ENCODE data around the gene KIAA0232.
"Not testable (repeated sequence)": the region's sequence is repeated elsewhere in the genome, so short reads cannot be mapped to it uniquely, and the experiment has no call there.

KIAA0232 gene

DNA sequence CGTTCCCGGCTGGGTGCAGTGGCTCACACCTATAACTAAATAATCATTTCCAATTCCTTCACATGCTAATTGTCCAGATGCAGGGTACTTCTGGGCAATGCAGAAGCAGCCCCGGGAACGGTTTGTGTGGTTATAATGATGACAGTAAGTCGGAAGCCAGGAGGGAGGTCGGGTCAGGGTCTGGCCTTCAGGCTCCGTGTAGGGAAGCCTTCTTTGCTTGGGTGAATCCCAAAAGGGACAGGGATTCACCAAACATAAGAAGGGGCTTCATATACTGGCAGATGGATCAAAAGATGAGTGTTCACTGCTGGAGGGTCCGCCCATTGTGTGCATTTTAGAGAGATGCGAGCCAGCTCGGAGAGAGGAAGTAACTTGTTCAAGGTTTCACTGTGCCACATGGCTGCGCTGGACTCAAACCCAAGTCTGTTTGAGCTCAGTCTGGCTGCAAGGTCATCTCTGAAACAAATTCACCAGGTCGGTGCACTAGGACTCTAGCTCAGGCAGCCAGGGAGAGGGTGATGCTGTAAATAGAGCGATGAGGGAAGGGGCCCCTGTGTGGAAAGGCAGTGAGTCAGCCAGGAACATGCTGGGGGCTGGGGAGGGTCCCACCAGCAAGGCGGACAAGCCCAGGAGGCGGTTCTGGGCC, 4.8 kb upstream of the KIAA0232 start:
- DNase-seq = no peak

- DNase-seq = no peak
These were observed 4.1 kb upstream of the KIAA0232 start for GRCh38 chr4:6778435-6778834.

GRCh38 chr4:6779667-6780565, 2.6 kb upstream of the KIAA0232 start:
- DNase-seq = no peak

DNA sequence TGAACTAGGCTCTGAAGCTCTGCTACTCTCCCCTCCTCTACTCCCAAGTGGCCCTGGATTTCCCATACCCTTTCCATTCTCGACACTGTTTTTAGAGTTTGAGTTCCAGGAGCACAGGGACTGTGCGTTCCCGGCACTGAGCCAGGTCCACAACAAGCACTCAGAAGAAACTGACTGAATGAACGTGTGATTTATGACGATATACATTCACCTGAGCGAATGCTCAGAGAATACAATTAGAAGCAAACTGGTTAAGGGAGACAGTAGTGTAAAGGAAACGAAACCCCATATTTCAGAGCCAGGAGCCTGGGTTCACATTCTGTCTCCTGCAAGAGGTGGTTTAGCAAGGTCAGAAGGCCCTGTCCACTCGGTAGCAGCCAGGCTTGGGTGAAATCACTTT, 1.4 kb upstream of the KIAA0232 start:
- no peak for DNase-seq

- no peak for DNase-seq
These were observed 966 bp upstream of the KIAA0232 start for GRCh38 chr4:6781561-6781960.

DNA sequence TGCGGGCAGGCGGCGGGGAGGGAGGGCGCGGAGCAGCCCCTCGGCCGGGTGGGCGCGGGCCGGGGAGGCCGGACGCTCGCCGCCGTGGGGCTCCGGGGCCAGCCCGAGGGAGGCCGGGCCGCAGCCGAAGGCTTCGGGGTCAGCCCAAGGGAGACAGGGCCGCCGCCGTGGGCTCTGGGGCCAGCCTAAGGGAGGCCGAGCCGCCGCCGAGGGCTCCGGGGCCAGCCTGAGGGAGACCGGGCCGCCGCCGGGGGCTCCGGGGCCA, 251 bp downstream of the KIAA0232 start:
- DNase-seq = no peak

DNA sequence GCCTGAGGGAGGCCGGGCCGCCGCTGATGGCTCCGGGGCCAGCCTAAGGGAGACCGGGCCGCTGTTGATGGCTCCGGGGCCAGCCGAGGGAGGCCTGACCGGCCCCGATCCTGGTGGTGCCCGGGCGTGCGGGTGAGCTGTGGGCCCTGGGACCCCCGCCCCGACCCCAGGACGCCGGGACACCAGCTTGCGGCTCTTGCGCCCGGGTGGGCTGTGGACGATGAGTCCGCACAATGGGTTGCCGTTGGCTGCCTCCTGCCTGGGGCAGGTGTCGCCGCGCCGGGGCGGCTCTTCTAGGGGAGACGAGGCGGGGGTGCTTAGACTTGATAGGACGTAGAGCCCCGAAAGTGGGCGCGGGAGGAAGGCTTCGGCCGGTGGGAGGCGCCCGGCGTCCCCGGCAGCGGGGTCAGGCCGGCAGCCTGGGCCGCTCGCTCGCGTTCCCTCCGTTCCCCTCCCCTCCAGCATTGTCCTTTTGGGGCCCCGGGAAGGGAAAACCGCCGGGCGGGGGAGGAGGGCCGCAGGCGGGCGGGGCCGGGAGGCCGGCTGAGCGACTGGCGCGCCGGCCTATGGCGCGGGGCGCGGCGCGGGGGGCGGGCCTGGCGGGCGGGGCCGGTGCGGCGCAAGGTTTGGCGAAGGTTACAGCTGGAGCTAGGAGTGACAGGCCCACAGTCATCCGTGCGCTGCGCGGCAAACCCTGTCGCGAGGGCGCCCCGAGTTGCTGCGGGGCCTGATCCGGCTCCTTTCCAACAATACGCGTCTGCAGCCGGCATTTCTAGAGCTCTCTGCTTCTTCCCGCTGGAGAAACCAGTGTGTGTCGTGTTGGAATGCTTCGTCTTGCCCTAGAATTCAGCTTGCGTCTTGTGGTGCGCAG, 819 bp downstream of the KIAA0232 start:
- DNase-seq = peak; percentile 89

DNA sequence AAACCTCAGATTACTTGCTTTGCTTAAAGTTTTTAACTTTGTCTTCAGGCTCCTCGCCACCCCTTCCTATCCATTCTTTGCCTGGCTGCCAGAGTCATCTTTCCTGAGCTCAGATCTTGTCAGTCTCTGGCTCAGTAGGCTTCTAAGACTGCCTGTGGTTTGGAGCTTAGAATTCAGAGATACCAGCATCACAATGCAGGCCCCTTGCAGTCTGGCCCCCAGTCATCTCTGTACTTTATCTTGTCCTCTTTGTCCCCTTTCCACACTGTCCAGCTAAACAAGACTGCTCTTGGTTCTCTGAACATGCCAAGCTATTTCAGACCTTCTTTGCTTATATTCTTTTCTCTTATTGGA, 3.0 kb downstream of the KIAA0232 start:
- DNase-seq = no peak

- no peak for DNase-seq
These were observed 5.6 kb downstream of the KIAA0232 start for GRCh38 chr4:6788123-6788522.

DNA sequence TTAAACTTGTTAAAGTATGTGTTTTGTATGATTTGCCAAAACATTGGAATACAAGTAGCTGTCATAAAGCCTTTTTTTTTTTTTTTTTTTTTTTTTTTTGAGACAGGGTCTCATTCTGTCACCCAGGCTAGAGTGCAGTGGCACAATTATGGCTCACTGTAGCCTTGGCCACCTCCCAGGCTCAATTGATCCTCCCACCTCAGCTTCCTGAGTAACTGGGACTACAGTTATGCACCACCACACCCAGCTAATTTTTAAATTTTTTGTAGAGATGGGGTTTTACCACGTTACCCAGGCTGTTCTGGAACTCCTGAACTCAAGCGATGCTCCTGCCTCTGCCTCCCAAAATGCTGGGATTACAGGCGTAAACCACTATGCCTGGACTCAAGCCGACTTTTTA, 8.7 kb downstream of the KIAA0232 start:
- DNase-seq = not testable (repeated sequence)

DNA sequence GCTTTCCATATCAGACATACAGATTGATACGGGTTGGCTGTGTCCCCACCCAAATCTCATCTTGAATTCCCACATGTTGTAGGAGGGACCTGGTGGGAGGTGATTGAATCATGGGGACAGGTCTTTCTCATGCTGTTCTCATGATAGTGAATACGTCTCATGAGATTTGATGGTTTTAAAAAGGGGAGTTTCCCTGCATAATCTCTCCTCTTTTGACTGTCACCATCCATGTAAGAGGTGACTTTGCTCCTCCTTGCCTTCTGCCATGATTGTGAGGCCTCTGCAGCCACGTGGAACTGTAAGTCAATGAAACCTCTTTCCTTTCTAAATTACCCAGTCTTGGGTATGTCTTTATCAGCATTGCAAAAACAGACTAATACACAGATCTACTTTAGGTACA, 9.3 kb downstream of the KIAA0232 start:
- not testable (repeated sequence) for DNase-seq

- no peak for DNase-seq
These were observed 11.7 kb downstream of the KIAA0232 start for GRCh38 chr4:6794189-6794588.

GRCh38 chr4:6795821-6796220, 13.3 kb downstream of the KIAA0232 start:
- no peak for DNase-seq

- not testable (repeated sequence) for DNase-seq
These were observed 14.8 kb downstream of the KIAA0232 start for GRCh38 chr4:6797368-6797767.

GRCh38 chr4:6799091-6799490, 16.6 kb downstream of the KIAA0232 start:
- DNase-seq = no peak

DNA sequence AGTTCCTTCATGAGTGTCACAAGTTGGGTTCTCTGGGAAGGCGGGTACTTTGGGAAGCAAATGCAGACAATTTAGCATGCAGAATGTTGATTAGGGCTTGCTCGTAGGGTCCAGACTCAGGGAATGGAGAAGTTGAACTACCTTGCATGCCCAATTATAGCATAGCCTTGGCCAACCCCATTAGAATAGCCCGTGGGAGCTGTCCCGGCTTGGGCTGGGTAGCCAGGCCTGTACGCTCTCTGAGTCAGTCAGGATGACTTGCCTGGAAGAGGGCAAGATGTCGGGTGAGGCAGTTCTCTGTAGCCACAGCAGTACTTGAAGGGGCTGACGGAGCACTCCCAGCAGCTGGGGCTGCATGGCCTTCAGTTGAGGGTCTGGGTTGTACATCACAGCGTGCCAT, 19.5 kb downstream of the KIAA0232 start:
- no peak for DNase-seq

GRCh38 chr4:6802626-6803025, 20.1 kb downstream of the KIAA0232 start:
- no peak for DNase-seq

- DNase-seq = no peak
These were observed 20.7 kb downstream of the KIAA0232 start for GRCh38 chr4:6803246-6803645.

GRCh38 chr4:6804082-6804752, 21.7 kb downstream of the KIAA0232 start:
- DNase-seq = no peak

- DNase-seq = no peak
These were observed 24.5 kb downstream of the KIAA0232 start for GRCh38 chr4:6806924-6807626.

- DNase-seq = no peak
These were observed 25.7 kb downstream of the KIAA0232 start for GRCh38 chr4:6808259-6808658.

GRCh38 chr4:6811165-6811564, 28.6 kb downstream of the KIAA0232 start:
- DNase-seq = no peak

DNA sequence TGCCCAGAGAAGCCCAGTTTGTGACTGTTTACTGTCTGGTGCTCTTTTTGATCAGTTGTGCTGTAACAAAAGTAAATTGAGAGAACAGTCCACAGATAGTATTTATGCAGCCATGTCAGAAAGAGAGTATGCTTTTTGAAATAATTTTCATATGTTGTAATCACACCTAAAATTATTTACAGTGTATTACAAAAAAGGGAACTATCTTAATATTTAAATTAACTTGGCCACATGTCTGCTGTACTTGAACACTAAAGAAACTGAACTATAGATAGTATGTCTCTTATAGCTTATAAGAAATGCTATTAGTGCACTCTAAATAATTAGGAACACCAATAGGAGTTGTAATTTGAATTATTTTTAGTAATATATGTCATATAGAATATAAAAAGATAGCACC, 30.2 kb downstream of the KIAA0232 start:
- no peak for DNase-seq

Data from activated naive CD4-positive, alpha-beta T cell treated with anti-CD3 and anti-CD28 coated beads, Interleukin-2, amount 50 U/mL, for 16 hours (primary cell).